Caco-2 (cell line): Measurements from ENCODE around the gene ENTPD8. TPM values are rescaled to one million over a fixed set of nuclear protein-coding genes. Genes with fewer than 3 reads are reported as not detected.

Source experiments
- BruUV-seq: library from RNA; stranded (reverse); fragments of 400-500 nt; replicated peaks from 2 replicates; lab custom pipeline; 2021; lab: Mats Ljungman, UMichigan
- CTCF ChIA-PET: fragments of 300-600 bp; sonication (Branson Sonifier 250); formaldehyde crosslinking; loops from one replicate; lab custom pipeline; 2022; ENCODE audit warnings: antibody characterized with exemption; lab: Charles Lee
- POLR2A ChIA-PET: fragments of 300-600 bp; sonication (Branson Sonifier 250); formaldehyde crosslinking; loops from one replicate; lab custom pipeline; 2022; ENCODE audit warnings: antibody characterized with exemption; lab: Charles Lee
- DNase-seq, 2 experiments: peaks; one replicate each; pipeline versions ENCODE4 v3.0.0 to v3.0.0-alpha.2; 2020 to 2022
- H3K27me3 ChIP-seq: replicated peaks from 2 replicates; pipeline ENCODE4 v1.6.0; 2011; ENCODE audit warnings: low read length; ENCODE audit not compliant: control insufficient read depth, insufficient read depth
- H3K36me3 ChIP-seq: 2 replicates; pipeline ENCODE4 v1.5.1; 2011; ENCODE audit warnings: low read length; ENCODE audit not compliant: control insufficient read depth, insufficient read depth
- H3K4me1 ChIP-seq: fragments of 250-450 bp; sonication (Bioruptor Pico); 2 replicates; pipeline ENCODE4 v1.5.1; 2020; ENCODE audit warnings: mild to moderate bottlenecking
- H3K4me3 ChIP-seq: 2 replicates; pipeline ENCODE4 v1.5.1; 2011; ENCODE audit warnings: low read depth, mild to moderate bottlenecking, control low read depth, low read length
- H3K9me3 ChIP-seq: fragments of 250-450 bp; sonication (Bioruptor Pico); 2 replicates; pipeline ENCODE4 v1.5.1; 2020; ENCODE audit warnings: mild to moderate bottlenecking, moderate library complexity
- H3K27ac Mint-ChIP-seq: one replicate; pipeline ENCODE4 v1.8.0; 2022; ENCODE audit warnings: mixed read lengths; ENCODE audit not compliant: unreplicated experiment
- H3K27me3 Mint-ChIP-seq: one replicate; pipeline ENCODE4 v1.8.0; 2022; ENCODE audit warnings: mixed read lengths; ENCODE audit not compliant: insufficient read depth, unreplicated experiment
- H3K36me3 Mint-ChIP-seq: one replicate; pipeline ENCODE4 v1.8.0; 2022; ENCODE audit warnings: mild to moderate bottlenecking, mixed read lengths; ENCODE audit not compliant: insufficient read depth, unreplicated experiment
- H3K4me1 Mint-ChIP-seq: one replicate; pipeline ENCODE4 v1.8.0; 2022; ENCODE audit warnings: low read depth, mixed read lengths; ENCODE audit not compliant: unreplicated experiment
- H3K4me3 Mint-ChIP-seq: one replicate; pipeline ENCODE4 v1.8.0; 2022; ENCODE audit warnings: mild to moderate bottlenecking, moderate library complexity, mixed read lengths; ENCODE audit not compliant: unreplicated experiment
- H3K9me3 Mint-ChIP-seq: one replicate; pipeline ENCODE4 v1.8.0; 2022; ENCODE audit warnings: mixed read lengths; ENCODE audit not compliant: unreplicated experiment
- intact Hi-C: fragments of 100-400 bp; cut with micrococcal nuclease; formaldehyde crosslinking; loops from one replicate; pipeline ENCODE4 v1.10.0; 2022; ENCODE audit not compliant: unreplicated experiment
- total RNA-seq: library from RNA; stranded (reverse); gene quantifications from 2 replicates; pipeline ENCODE4 v1.2.3, GENCODE V29; 2022
- TF ChIP-seq, protein P1 (sequence below), 2 experiments: fragments of 200-600 bp in 1 of 2; IDR thresholded peaks; 1 replicate in 1 of 2; 2 replicates in 1 of 2; pipeline versions ENCODE4 v1.5.1 to v1.8.0; 2011 to 2022; ENCODE audit warnings: antibody characterized with exemption in 1 of 2, control low read depth in 1 of 2, inconsistent platforms in 1 of 2, low read depth in 1 of 2, low read length in 1 of 2, mild to moderate bottlenecking in 1 of 2, moderate library complexity in 1 of 2; ENCODE audit not compliant: insufficient read depth in 1 of 2, severe bottlenecking in 1 of 2, unreplicated experiment in 1 of 2

Gene ENTPD8
- total RNA-seq, 1 experiment from 2014 or later, result 8.6 TPM

DNA sequence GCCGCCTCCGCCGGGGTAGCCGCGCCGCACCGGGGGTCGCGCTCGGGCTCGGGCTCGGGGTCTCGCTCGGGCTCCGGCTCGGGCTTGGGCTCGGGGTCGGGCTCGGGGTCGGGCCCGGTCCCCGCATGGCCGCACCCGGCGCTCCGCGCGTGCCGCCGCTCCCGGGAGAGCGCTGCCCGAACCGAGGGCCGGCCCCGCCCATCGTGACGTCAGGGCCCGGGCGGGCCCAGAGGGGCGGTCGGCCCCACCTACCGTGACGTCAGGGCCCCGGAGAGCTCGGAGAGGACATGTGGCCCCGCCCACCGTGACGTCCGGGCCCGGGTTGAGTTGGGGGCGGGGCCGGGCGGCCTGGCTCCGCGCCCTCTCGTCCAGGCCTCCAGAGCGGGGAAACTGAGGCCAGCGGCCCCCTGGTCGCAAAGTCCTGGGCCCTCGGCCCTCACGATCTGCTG, 18.0 kb upstream of the ENTPD8 start, which contains the start of gene NSMF:
Gene NSMF (minus strand): TSS at position 183 of the 449 bp plus-strand sequence. CDS start 232 bp downstream, outside the sequence.
- TF ChIP-seq, protein P1, sequence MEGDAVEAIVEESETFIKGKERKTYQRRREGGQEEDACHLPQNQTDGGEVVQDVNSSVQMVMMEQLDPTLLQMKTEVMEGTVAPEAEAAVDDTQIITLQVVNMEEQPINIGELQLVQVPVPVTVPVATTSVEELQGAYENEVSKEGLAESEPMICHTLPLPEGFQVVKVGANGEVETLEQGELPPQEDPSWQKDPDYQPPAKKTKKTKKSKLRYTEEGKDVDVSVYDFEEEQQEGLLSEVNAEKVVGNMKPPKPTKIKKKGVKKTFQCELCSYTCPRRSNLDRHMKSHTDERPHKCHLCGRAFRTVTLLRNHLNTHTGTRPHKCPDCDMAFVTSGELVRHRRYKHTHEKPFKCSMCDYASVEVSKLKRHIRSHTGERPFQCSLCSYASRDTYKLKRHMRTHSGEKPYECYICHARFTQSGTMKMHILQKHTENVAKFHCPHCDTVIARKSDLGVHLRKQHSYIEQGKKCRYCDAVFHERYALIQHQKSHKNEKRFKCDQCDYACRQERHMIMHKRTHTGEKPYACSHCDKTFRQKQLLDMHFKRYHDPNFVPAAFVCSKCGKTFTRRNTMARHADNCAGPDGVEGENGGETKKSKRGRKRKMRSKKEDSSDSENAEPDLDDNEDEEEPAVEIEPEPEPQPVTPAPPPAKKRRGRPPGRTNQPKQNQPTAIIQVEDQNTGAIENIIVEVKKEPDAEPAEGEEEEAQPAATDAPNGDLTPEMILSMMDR (IDR thresholded peaks at IDR 0.05; ENCODE audit: insufficient read depth in 1 of 2, low read depth in 1 of 2, low read length in 1 of 2, severe bottlenecking in 1 of 2, unreplicated experiment in 1 of 2), result no peak
- Mint-ChIP-seq H3K27me3 (no peaks in the 10 kb centered on the region), H3K4me3 (peak within 1 kb of the TSS; percentile 45), H3K36me3 (peaks cover 26% of the 10 kb centered on the region), H3K9me3 (no peaks in the 10 kb centered on the region), H3K4me1 (no peaks in the 10 kb centered on the region), H3K27ac (no peak within 1 kb of the TSS)
- DNase-seq, result peak; percentile 91 to 97
- intact Hi-C loops, result no loop called here
- Histone ChIP-seq H3K4me1 (peaks cover 12% of the 10 kb centered on the region), H3K36me3 (peaks cover 5% of the 10 kb centered on the region), H3K27me3 (no peaks in the 10 kb centered on the region), H3K9me3 (no peaks in the 10 kb centered on the region), H3K4me3 (peak within 1 kb of the TSS; percentile 89)
- POLR2A ChIA-PET, result interaction anchor here (0.5 to 1.0 kb wide), 9 partner anchors 10 to 157 kb away, joined by 3 to 13 read pairs (median 5); partner anchors contain the start of genes ARRDC1, ENTPD8, EXD3 and NOXA1
- BruUV-seq, result no TSS peak
- CTCF ChIA-PET, result interaction anchor here (0.6 to 1.0 kb wide), 5 partner anchors 15 to 222 kb away, joined by 3 read pairs; partner anchors contain the start of gene NRARP

DNA sequence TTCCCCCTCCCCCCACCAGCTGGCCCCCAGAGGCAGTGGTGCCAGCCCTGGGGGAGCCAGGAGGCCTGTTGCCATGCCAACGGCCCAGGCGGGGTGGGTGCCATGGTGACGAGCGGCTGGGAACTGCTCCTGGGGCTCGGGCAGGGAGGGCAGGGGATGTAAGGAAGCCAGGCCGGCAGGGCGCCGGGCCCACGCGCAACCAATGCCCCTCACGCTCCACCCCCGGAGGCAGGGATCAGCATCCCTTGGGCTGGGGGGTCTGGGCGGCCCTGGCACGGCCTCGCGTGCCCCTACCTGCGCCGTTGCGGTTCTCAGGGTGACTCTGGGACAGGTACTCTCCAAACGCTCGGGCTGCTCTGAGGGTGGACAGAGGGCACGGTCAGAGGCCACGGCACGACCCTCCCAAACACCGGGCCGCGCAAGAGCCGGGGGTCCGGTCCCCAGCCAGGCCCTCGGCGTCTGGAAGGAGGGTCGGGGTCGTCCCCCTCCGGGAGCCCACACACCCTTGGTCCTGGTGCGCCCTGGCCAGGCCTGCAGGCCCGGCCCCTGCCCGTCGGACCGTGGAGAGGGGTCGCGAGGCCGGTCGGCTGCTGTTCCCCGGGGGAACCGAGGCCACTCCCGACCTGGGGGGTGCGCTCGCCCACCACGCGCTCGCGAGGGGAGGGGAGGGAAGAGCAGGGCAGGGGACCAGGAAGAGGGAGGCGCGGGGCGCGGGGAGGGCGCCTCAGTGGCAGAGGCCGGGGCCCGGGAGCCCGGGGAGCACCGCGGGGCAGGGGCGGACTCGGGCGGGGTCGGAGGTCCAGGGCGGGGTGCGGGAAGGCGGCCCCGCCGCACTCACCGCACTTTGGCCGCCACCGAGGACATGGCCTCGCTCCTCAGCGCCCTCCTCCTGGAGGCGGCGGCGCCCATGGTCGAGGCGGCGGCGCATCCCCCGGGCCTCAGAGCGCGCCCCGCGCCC, 17.3 kb upstream of the ENTPD8 start:
- TF ChIP-seq, protein P1 (IDR thresholded peaks at IDR 0.05; ENCODE audit: insufficient read depth in 1 of 2, low read depth in 1 of 2, low read length in 1 of 2, severe bottlenecking in 1 of 2, unreplicated experiment in 1 of 2), result no peak
- Mint-ChIP-seq H3K27me3 (no peaks in the 10 kb centered on the region), H3K4me1 (no peaks in the 10 kb centered on the region), H3K4me3 (peak overlapping the region; percentile 45), H3K9me3 (no peaks in the 10 kb centered on the region), H3K36me3 (peaks cover 33% of the 10 kb centered on the region), H3K27ac (no peak overlapping the region)
- ChIA-PET CTCF (interaction anchor here (0.9 to 1.0 kb wide), 4 partner anchors 14 to 222 kb away, joined by 3 read pairs; no protein-coding TSS in a partner anchor), POLR2A (interaction anchor here (1.0 kb wide), 4 partner anchors 11 to 157 kb away, joined by 3 to 13 read pairs (median 8); partner anchors contain the start of genes ENTPD8, EXD3, NOXA1 and NRARP)
- BruUV-seq, result no TSS peak
- H3K4me3 ChIP-seq, result peak overlapping the region; percentile 89
- H3K36me3 ChIP-seq, result peaks cover 5% of the 10 kb centered on the region
- no peaks in the 10 kb centered on the region for H3K27me3 ChIP-seq
- no peaks in the 10 kb centered on the region for H3K9me3 ChIP-seq
- intact Hi-C loops, result no loop called here
- H3K4me1 ChIP-seq, result peaks cover 12% of the 10 kb centered on the region
- DNase-seq, result no peak
